SK-N-DZ (cell line): Measurements from ENCODE around the gene IFT22. TPM values are rescaled to one million over a fixed set of nuclear protein-coding genes. Genes with fewer than 3 reads are reported as not detected.
"Not testable (repeated sequence)": the region's sequence is repeated elsewhere in the genome, so short reads cannot be mapped to it uniquely, and the experiment has no call there.

ENCODE experiments used
- DNase-seq: peaks from one replicate; pipeline ENCODE4 v3.0.0-alpha.2; 2015; ENCODE audit warnings: low spot score
- polyA plus RNA-seq, 2 experiments: library from polyadenylated mRNA; depleted of rRNA; stranded (reverse); fragments of >200 nt; gene quantifications; 2 replicates each; pipeline ENCODE4 v1.2.3, GENCODE V29; 2014

Gene IFT22
- 35.7 and 36.7 TPM in 2 replicates for polyA plus RNA-seq (2014; cell fraction: cytosol; rRNA removed)
- polyA plus RNA-seq (2014; cell fraction: nucleus; rRNA removed), result 7.9 and 17.6 TPM in 2 replicates

DNA sequence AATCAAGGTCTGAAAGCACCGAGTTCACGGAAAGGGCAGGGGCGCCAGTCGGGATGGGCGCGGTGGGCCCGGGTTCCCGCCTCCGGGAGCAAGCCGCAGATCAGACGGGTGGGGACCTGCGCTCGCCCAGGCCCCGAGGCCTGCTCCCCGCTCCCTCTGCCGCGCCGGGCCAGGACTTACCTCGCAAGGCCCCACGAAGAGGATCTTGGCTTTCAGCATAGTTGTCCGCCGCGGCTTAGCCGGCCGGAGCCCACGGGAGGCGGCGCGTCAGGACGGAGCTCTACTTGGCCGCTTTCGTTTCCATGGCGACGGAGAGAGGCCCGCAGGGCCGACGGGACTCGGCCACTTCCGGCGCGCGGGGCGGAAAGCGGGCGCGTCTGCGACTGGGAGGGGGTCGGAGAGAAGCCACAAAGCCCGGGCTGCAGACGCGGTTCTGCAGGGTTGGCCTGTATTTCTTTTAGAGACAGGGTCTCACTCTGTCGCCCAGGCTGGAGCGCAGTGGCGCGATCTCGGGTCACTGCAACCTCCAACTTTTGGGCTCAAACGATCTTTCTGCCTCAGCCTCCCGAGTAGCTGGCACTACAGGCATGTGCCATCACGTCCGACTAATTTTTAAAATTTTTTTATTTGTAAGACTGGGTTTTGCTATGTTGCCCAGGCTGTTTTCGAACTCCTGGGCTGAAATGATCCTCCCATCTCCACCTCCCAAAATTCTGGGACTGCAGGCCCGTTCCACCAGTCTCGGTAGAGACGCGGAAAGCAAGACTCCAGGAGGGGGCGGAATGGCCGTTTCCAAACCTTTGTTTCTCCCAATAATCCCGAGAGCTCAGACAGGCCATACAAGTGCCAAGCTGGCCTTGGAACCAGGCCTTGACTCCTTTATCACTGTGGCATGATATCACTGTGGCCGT, at the start of gene IFT22:
TSS of gene IFT22 (minus strand) at position 322 of the 911 bp plus-strand sequence. CDS start at position 219, 103 bp downstream.
- peak; percentile 92 for DNase-seq

DNA sequence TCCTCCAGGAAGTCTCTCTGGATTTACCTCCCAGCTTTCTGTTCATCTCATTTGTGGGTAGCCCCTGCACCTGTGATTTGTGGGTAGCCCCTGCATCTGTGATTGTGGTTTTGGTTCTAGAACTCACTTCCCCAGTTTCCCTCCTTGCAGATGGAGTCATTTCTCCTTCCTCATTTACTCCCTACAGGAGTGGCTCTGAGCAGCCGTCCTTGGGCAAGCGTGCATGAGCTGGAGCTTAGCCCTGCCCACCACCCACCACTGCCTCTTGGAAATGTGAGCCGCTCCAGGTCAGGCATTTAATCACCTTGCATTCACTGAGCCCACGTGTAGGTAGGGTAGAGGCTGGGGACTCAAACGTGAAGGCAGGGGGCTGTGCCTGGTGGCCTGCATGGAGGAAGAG, 49.2 kb upstream of the IFT22 start:
- no peak for DNase-seq

DNA sequence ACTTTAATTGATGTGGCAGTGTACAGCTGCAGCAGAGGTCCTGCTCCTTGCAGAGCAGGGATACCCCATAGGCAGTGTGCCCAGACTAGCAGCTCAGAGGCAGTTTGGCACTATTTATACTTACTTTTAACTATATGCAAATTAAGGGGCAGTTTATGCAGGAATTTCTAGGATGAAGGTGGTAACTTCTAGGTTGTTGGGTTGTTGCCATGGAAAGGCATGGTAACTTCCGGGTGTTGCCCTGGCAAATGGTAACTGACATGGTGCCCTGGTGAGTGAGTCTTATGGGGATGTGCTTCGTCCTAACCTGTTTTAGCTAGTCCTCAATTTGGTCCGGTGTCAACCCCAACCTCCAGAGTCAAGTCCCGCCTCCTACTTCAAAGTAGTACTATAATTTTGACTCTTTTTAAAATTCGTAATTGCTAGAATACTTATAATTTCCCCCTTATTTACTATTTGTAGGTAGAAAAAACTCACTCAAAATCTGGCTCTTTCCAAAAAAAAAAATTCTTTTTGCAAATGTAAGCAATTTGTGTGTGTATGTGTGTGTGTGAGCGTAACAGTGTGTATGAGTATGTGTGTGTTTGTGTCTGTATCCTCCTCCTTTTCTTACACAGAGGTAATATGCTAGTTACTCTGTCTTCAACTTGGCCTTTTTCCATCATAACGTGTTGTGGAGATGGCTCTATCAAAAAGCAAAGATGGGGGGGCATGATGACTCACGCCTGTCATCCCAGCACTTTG, 47.0 kb upstream of the IFT22 start:
- DNase-seq, result no peak

DNA sequence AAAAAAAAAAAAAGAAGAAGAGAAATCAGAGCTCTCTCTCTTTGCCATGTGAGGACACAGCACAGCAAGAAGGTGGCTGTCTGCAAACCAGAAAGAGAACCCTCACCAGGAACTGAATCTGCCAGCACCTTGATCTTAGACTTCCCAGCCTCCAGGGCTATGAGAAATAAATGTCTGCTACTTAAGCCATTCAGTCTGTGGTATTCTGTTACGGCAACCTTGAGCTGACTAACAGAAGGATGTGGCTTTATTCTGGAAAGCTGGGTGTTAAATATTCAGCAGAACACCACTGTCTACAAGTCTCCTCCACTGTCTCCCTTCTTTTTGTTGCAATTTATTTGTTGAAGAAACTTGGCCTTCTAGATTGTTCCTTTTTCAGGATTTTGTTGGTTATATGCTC, 46.1 kb upstream of the IFT22 start:
- no peak for DNase-seq

GRCh38 chr7:101365956-101366355, 44.3 kb upstream of the IFT22 start:
- no peak for DNase-seq

- DNase-seq, result peak; percentile 75
Observed at GRCh38 chr7:101363734-101364374, 42.2 kb upstream of the IFT22 start.

- DNase-seq, result no peak
Observed at GRCh38 chr7:101363196-101363733, 41.7 kb upstream of the IFT22 start.

DNA sequence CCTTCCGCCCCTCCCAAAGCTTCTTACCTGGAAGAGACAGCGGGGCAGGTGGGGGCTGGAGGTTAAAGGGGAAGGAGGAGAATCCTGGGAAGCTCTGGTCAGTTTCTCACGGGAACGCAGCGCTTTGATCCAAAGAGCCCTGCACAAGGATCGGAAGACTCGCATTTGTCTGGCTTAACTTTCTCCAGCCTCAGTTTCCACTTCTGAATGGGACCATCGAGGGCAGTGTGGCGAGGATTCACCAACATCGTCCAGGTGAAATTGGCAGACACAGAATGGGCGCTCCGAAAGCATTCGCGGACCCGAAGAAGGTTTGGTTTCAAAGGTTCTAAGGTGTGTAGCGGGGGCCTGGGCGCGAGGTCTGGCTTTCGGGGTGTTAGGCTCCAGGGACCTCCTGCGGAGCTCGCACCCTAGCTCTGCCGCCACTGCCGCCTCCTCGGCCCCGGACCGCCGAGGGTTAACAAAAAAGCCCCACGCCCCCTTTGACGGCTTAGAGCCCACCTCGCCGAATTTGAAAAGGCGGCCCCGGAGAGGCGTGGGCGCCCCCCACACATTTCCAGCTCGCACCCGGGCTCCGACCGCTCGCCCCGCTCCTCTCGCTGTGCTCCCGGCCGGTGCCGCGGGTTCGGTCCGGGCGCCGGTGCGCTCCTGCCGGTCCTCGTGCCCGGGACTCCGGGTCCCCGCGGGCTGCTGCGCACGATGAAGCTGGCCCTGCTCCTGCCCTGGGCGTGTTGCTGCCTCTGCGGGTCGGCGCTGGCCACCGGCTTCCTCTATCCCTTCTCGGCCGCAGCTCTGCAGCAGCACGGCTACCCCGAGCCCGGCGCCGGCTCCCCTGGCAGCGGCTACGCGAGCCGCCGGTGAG, 41.0 kb upstream of the IFT22 start, which contains the start of gene COL26A1:
TSS of gene COL26A1 (plus strand) at position 542 of the 862 bp plus-strand sequence. CDS start at position 700, 158 bp downstream.
- peak; percentile 56 for DNase-seq

DNA sequence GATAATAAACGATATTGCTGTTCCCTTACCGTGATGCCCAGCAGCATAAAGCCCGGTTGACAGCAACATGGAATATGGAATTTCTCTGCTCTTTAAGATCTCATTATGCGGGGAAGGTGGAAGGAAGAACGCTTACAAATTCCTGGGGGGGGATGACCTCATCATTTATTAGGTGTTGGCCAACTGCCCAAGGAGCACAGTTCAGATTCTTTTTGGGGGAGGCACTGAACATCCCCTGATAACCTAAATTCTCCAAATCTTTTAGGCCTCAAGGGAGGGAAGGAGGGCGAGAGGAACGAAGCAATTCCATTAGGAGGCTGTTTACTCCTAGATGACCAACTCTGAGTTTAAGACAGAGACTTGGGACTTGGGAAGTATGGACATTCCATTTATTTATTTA, 35.8 kb upstream of the IFT22 start:
- no peak for DNase-seq

- no peak for DNase-seq
Observed at GRCh38 chr7:101352920-101353308, 31.3 kb upstream of the IFT22 start.

DNA sequence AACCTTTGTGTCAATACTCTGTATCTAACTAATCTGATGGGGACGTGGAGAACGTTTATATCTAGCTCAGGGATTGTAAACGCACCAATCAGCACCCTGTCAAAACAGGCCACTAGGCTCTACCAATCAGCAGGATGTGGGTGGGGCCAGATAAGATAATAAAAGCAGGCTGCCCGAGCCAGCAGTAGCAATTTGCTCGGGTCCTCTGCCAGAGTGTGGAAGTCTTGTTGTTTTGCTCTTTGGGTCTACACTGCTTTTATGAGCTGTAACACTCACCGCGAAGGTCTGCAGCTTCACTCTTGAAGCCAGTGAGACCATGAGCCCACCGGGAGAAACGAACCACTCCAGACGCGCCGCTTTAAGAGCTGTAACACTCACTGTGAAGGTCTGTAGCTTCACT, 27.7 kb upstream of the IFT22 start:
- DNase-seq, result peak; percentile 32

- DNase-seq, result not testable (repeated sequence)
Observed at GRCh38 chr7:101348456-101349067, 26.9 kb upstream of the IFT22 start.

DNA sequence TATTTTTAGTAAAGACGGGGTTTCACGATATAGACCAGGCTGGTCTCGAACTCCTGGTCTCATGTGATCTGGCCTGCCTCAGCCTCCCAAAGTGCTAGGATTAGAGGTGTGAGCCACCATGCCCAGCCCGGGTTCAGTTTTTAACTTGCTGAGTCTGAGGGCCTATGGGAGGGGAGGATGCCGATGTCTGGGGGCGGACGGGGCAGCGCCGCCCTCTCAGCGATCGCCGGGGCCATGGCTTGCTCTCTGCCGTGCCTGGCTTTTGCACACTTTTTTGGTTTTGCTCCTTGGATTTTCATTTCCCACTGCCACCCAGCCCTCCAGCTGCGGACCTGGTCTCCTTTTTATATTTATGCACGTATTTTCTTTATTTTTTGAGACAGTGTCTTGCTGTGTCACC, 25.9 kb upstream of the IFT22 start:
- DNase-seq, result no peak

GRCh38 chr7:101342892-101343291, 21.3 kb upstream of the IFT22 start:
- DNase-seq, result no peak

GRCh38 chr7:101340379-101340778, 18.8 kb upstream of the IFT22 start:
- DNase-seq, result no peak

DNA sequence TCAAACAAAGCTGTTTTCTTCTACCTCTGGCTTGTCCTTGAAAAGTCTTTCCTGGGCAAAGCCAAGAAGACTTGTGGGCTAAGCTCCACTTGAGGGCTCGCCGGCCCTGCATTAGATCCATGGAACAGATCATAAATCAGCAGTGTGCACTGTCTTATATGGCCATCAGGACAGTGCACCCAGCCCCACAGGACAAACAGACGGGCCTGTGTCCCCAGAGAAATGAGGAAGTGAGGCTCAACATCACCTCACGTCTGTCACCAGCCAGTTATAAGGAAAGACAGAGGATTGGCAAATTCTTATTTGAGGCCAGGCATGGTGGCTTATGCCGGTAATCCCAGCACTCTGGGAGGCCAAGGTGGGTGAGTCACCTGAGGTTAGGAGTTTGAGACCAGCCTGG, 12.3 kb upstream of the IFT22 start:
- DNase-seq, result no peak

- no peak for DNase-seq
Observed at GRCh38 chr7:101332026-101332425, 10.4 kb upstream of the IFT22 start.

DNA sequence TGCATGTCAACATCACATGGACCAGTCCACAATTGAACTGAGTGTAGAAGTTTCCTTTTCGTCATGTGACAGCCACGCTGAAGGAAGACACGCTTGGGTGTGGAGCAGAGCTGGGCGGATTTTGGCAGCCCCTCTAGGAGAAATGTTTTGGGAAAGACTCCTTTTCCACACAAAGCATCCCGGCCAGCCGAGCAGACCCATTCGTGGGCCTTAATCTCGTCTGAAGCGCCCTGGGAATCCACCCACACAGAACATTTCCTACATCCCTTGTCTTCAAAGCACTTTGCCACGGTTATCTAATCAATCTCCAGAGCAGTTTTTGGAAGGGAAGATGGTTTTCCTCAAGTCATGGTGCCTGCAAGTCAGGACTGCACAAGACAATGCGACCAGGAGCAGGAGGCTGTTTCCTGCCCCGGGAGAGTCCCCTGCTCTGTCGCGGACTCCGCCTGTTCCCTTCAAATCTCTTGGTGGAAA, 8.4 kb upstream of the IFT22 start:
- DNase-seq, result peak; percentile 93

- DNase-seq, result no peak
Observed at GRCh38 chr7:101328159-101328558, 6.5 kb upstream of the IFT22 start.

DNA sequence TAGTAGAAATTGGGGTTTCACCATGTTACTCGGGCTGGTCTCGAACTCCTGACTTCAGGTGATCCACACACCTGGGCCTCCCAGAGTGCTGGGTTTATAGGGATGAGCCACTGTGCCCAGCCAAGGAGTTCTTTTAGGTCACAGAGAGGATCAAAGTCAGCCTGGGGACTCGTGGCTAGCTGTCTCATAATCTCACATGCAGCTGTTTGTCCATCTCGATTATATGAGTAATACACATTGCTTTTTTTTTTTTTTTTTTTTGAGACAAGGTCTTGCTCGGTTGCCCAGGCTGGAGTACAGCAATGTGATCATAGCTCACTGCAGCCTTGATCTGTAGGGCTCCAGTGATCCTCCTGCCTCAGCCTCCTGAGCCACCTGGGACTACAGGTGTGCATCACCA, 2.2 kb downstream of the IFT22 start:
- no peak for DNase-seq
